Fibroblast of skin of back (primary cell): ENCODE results near the gene MEP1A.
A peak's percentile ranks its signal among the peaks of the same experiment; 100 is the strongest.

Source experiments
- DNase-seq: peaks from one replicate; pipeline ENCODE4 v3.0.0-alpha.2; 2013

The MEP1A gene

GRCh38 chr6:46776070-46776712 lies 17.0 kb upstream of the MEP1A start:
- no peak for DNase-seq

- DNase-seq, result no peak
Observed at GRCh38 chr6:46777476-46778346, 15.5 kb upstream of the MEP1A start.

- peak; percentile 50 for DNase-seq
Observed at GRCh38 chr6:46781478-46782378, 11.5 kb upstream of the MEP1A start.

- no peak for DNase-seq
Observed at GRCh38 chr6:46784535-46784934, 8.7 kb upstream of the MEP1A start.

GRCh38 chr6:46787871-46788540 lies 5.2 kb upstream of the MEP1A start:
- no peak for DNase-seq

- no peak for DNase-seq
Observed at GRCh38 chr6:46788791-46789190, 4.4 kb upstream of the MEP1A start.

- no peak for DNase-seq
Observed at GRCh38 chr6:46789434-46790354, 3.5 kb upstream of the MEP1A start.

- no peak for DNase-seq
Observed at GRCh38 chr6:46790355-46790874, 2.8 kb upstream of the MEP1A start.

- no peak for DNase-seq
Observed at GRCh38 chr6:46792635-46793034, 554 bp upstream of the MEP1A start.

GRCh38 chr6:46794068-46794467 lies 879 bp downstream of the MEP1A start:
- no peak for DNase-seq

GRCh38 chr6:46795816-46796215 lies 2.6 kb downstream of the MEP1A start:
- no peak for DNase-seq

GRCh38 chr6:46796848-46797580 lies 3.8 kb downstream of the MEP1A start:
- no peak for DNase-seq

- DNase-seq, result no peak
Observed at GRCh38 chr6:46799657-46800056, 6.5 kb downstream of the MEP1A start.

GRCh38 chr6:46808806-46809205 lies 15.6 kb downstream of the MEP1A start:
- no peak for DNase-seq

- no peak for DNase-seq
Observed at GRCh38 chr6:46815130-46815529, 21.9 kb downstream of the MEP1A start.

- DNase-seq, result no peak
Observed at GRCh38 chr6:46816626-46817025, 23.4 kb downstream of the MEP1A start.

- DNase-seq, result no peak
Observed at GRCh38 chr6:46819561-46819960, 26.4 kb downstream of the MEP1A start.

- DNase-seq, result no peak
Observed at GRCh38 chr6:46821458-46821881, 28.3 kb downstream of the MEP1A start.

- no peak for DNase-seq
Observed at GRCh38 chr6:46828939-46829338, 35.8 kb downstream of the MEP1A start.

- no peak for DNase-seq
Observed at GRCh38 chr6:46832816-46833215, 39.6 kb downstream of the MEP1A start.
